NCI-H1105 (cell line): ENCODE results near the gene TMCO5A.
A peak's percentile ranks its signal among the peaks of the same experiment; 100 is the strongest.
"Not testable (repeated sequence)": the region's sequence is repeated elsewhere in the genome, so short reads cannot be mapped to it uniquely, and the experiment has no call there.

ENCODE experiments used
- DNase-seq: peaks from one replicate; lab custom pipeline; 2025; lab: John Stamatoyannopoulos, UW

TMCO5A gene

GRCh38 chr15:37934340-37934739 lies at the start of gene TMCO5A:
Gene TMCO5A (plus strand): TSS chr15:37934640. CDS start chr15:37936324, 1,684 bp downstream.
- DNase-seq = no peak

- no peak for DNase-seq
Measured at GRCh38 chr15:37885651-37886050, 48.8 kb upstream of the TMCO5A start.

GRCh38 chr15:37888356-37888755 lies 46.1 kb upstream of the TMCO5A start:
- DNase-seq = no peak

GRCh38 chr15:37891766-37892368 lies 42.6 kb upstream of the TMCO5A start:
- peak; percentile 19 for DNase-seq

GRCh38 chr15:37893309-37893708 lies 41.1 kb upstream of the TMCO5A start:
- DNase-seq = no peak

GRCh38 chr15:37898362-37898761 lies 36.1 kb upstream of the TMCO5A start:
- DNase-seq = no peak

GRCh38 chr15:37900326-37901221 lies 33.9 kb upstream of the TMCO5A start:
- no peak for DNase-seq

GRCh38 chr15:37902126-37902525 lies 32.3 kb upstream of the TMCO5A start:
- DNase-seq = no peak

GRCh38 chr15:37903919-37904625 lies 30.4 kb upstream of the TMCO5A start:
- DNase-seq = peak; percentile 61

- DNase-seq = no peak
Measured at GRCh38 chr15:37907136-37907535, 27.3 kb upstream of the TMCO5A start.

GRCh38 chr15:37921527-37922385 lies 12.7 kb upstream of the TMCO5A start:
- no peak for DNase-seq

- DNase-seq = no peak
Measured at GRCh38 chr15:37926136-37926535, 8.3 kb upstream of the TMCO5A start.

- no peak for DNase-seq
Measured at GRCh38 chr15:37929238-37929637, 5.2 kb upstream of the TMCO5A start.

GRCh38 chr15:37931321-37931720 lies 3.1 kb upstream of the TMCO5A start:
- no peak for DNase-seq

- no peak for DNase-seq
Measured at GRCh38 chr15:37931868-37932267, 2.6 kb upstream of the TMCO5A start.

- no peak for DNase-seq
Measured at GRCh38 chr15:37932549-37932948, 1.9 kb upstream of the TMCO5A start.

GRCh38 chr15:37933666-37934065 lies 774 bp upstream of the TMCO5A start:
- no peak for DNase-seq

- DNase-seq = no peak
Measured at GRCh38 chr15:37940876-37941275, 6.4 kb downstream of the TMCO5A start.

GRCh38 chr15:37941779-37942178 lies 7.3 kb downstream of the TMCO5A start:
- no peak for DNase-seq

GRCh38 chr15:37951999-37952398 lies 17.6 kb downstream of the TMCO5A start:
- no peak for DNase-seq

- not testable (repeated sequence) for DNase-seq
Measured at GRCh38 chr15:37960742-37961141, 26.3 kb downstream of the TMCO5A start.

- no peak for DNase-seq
Measured at GRCh38 chr15:37967788-37968187, 33.3 kb downstream of the TMCO5A start.
